Activated CD8-positive, alpha-beta memory T cell treated with anti-CD3 and anti-CD28 coated beads for 48 hours (primary cell): ENCODE data around the gene ARHGAP40.
"Not testable (repeated sequence)": the region's sequence is repeated elsewhere in the genome, so short reads cannot be mapped to it uniquely, and the experiment has no call there.

ENCODE experiments used
- DNase-seq, 3 experiments: peaks; one replicate each; pipeline ENCODE4 v3.0.0-alpha.2; 2020; ENCODE audit warnings: low read depth in 2 of 3, low spot score in 2 of 3

ARHGAP40 gene

DNA sequence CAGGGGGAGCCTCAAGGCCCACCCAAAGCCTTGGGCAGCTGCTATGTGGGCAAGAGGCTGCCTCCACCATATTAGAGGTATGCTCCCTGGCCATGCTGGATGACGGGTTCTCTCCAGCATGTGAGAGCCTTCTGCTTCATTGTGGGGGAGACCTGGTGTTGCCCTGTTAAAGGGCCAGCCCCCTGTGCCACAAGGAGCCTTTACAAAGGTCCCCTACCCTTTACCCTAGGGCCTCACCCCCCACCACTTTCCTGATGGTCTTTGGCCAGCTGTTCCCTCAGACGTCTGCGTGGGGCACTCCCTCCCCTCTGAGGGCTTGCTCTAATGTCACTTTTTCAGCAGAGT lies 15.5 kb upstream of the ARHGAP40 start:
- DNase-seq, result no peak

DNA sequence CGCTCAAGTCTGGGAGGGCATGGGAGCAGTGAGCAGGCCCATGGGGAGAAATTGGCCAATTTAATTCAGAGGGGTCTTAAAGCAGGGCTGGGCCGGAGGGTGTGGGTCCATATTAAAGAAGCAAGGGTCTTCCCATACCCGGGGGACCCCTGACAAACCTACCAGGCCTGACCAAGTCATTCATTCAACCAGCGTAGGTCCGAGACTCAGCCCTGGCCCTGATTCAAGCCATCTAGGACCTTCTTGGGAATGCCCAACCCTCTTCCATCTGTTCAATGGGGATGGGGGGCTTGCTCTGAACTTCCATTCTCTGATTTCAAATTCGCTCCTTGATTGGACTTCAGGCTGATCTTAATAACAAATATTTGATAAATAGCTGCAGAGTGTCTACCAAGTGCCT lies 13.3 kb upstream of the ARHGAP40 start:
- DNase-seq, result no peak

DNA sequence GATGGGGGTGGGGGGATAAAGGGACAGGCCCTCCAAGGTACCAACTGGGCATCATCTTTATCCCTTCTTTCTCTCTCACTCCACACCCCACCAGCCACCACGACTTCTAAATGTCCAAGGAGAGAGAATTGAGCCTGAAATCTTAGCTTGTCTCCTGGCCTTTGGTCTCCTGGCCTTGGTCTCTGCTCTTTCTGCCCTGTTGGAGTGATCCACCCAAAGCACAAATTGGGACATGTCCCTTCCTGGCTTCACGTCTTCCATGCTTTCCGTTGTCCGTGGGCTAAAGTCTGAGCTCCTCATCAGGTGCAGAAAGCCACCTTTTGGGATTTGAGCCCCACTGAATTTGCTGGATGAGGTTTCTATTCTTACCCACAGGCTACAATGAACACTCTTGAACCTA lies 12.3 kb upstream of the ARHGAP40 start:
- DNase-seq, result no peak

- DNase-seq, result no peak
These were observed 11.5 kb upstream of the ARHGAP40 start for GRCh38 chr20:38589967-38590675.

- no peak for DNase-seq
These were observed 10.7 kb upstream of the ARHGAP40 start for GRCh38 chr20:38590676-38591473.

DNA sequence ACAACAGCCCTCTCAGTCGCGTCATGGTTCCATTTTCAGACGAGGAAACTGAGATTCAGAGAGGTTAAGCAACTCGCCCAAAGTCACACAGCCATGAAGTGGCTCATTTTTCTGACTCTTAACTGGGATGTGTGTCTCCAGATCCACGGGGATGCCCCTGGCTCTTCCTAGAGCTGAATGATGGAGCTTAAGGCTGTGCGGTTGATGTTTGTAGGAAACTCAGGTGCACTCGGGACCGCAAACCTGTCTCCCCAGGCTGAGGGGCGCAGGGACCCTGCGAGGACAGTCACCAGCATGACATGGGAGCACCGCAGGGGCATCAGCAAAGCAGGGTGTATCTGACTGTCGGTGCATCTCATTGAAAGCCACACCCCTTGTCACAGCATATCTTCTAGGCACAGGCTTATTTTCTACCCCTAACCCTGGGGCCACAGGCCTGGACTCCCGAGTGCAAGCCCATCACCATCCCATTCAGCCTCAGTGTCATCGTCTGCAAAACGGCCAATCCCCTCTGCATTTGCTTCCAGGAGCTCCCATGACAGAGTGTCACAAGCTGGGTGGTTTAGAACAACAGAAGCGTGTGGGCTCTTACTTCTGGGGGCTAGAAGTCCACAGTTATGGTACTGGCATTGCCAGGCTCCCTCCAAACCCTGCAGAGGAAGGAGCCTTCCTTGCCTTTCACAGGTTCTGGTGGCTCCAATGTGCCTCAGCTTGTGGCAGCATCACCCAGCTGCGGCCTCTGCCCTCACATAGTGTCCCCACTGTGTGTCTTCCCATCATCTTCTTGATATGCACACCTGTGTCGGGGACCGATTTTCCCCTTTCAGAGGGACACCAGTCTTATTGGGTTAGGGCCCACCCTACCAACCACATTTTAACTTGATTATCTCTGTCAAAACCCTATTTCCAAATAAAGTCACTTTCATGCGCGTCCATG lies 9.9 kb upstream of the ARHGAP40 start:
- no peak for DNase-seq

GRCh38 chr20:38592411-38592790 lies 9.2 kb upstream of the ARHGAP40 start:
- DNase-seq, result not testable (repeated sequence)

- DNase-seq, result not testable (repeated sequence)
These were observed 7.3 kb upstream of the ARHGAP40 start for GRCh38 chr20:38594281-38594680.

- DNase-seq, result not testable (repeated sequence)
These were observed 5.7 kb upstream of the ARHGAP40 start for GRCh38 chr20:38595886-38596285.

GRCh38 chr20:38599410-38599882 lies 2.2 kb upstream of the ARHGAP40 start:
- DNase-seq, result no peak

- no peak for DNase-seq
These were observed 1.6 kb upstream of the ARHGAP40 start for GRCh38 chr20:38600057-38600456.

- DNase-seq, result no peak
These were observed 574 bp downstream of the ARHGAP40 start for GRCh38 chr20:38602185-38602581.

DNA sequence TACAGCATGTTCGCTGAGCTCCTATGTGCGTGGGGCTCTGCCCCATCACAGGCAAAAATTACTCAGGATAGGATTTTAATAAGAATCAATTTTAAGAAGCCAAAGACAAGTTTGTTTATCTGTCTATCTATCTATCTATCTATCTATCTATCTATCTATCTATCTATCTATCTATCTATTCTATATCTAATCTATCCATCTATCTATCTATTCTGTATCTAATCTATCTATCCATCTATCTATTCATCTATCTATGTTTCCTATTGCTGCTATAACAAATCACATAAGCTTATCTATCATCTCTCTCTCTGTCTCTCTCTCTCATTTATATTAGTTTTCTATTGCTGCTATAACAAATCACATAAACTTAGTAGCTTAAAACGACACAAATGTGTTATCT lies 1.7 kb downstream of the ARHGAP40 start:
- no peak for DNase-seq

- no peak for DNase-seq
These were observed 3.3 kb downstream of the ARHGAP40 start for GRCh38 chr20:38604873-38605303.

DNA sequence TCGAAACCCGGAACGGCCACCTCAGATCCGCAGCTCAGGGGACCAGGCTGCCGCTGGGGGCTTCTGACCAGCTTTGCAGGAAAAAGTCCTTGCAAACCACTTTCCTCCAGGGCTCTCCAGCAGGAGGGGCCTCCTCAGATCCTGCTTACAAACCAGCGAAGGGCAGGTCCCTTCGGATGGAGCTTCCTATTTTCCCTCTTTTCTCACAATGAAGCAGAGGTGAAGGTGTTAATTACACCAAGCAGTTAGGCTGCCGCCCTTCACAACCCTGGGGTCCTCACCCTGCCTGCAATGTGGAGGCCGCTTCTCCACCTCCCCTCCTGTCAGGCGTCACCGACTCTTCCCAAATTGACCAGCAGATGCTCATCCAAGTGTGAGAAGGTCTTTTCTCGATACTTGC lies 5.7 kb downstream of the ARHGAP40 start:
- no peak for DNase-seq

DNA sequence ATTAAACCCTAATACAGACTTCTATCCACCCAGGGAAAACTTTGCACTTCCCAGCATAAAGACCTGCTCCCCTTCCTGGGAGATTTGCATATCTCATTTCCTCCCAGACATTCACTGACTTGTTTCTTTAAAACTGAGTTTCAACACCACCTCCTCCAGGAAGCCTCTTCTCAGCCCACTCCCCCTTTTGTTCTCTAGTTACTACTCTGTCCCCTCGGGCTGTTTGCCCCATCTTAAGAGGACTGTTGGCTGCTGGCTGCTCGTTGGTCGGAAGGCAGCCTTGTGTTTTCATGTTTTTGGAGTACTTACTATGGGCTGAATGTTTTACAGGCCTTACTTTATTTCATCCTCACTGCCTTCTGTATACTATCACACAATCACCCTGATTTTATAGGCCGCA lies 6.6 kb downstream of the ARHGAP40 start:
- no peak for DNase-seq

GRCh38 chr20:38609815-38610214 lies 8.2 kb downstream of the ARHGAP40 start:
- no peak for DNase-seq

GRCh38 chr20:38610521-38610920 lies 8.9 kb downstream of the ARHGAP40 start:
- no peak for DNase-seq

- no peak for DNase-seq
These were observed 11.3 kb downstream of the ARHGAP40 start for GRCh38 chr20:38612751-38613515.

- no peak for DNase-seq
These were observed 13.7 kb downstream of the ARHGAP40 start for GRCh38 chr20:38615283-38615682.

- no peak for DNase-seq
These were observed 14.8 kb downstream of the ARHGAP40 start for GRCh38 chr20:38616457-38616856.
